HepG2 (cell line): ENCODE results near the gene CBFA2T2. TPM values are rescaled to one million over a fixed set of nuclear protein-coding genes. Genes with fewer than 3 reads are reported as not detected.

Source experiments
- ATAC-seq: fragments of 200-7000 bp; cut with Tn5 transposase; 3 replicates; pipeline ENCODE4 v1.9.1; 2020; ENCODE audit warnings: mild to moderate bottlenecking, moderate library complexity
- BruUV-seq: library from RNA; stranded (reverse); fragments of 400-500 nt; replicated peaks from 2 replicates; lab custom pipeline; 2021; lab: Mats Ljungman, UMichigan
- CTCF ChIA-PET: fragments of 300-600 bp; formaldehyde crosslinking; extraction: SDS; loops from one replicate; lab custom pipeline; 2021; ENCODE audit warnings: low total read pairs, inconsistent platforms, low intra/inter-chr PET ratio; lab: Yijun Ruan, JAX
- POLR2A ChIA-PET: fragments of 350-600 bp; sonication (Branson Sonifier 250); formaldehyde crosslinking; loops from one replicate; lab custom pipeline; 2020; ENCODE audit warnings: antibody characterized with exemption, inconsistent platforms; lab: Yijun Ruan, JAX
- DNase-seq: peaks from one replicate; pipeline ENCODE4 v3.0.0-alpha.2; 2015; ENCODE audit warnings: low spot score
- FAIRE-seq: peaks from 3 replicates; lab custom pipeline; 2011; peaks lifted over from hg19 to GRCh38; lab: Jason Lieb, UNC
- H2AFZ ChIP-seq: one replicate; pipeline ENCODE4 v1.6.1; 2011; ENCODE audit warnings: low read length, inconsistent platforms
- H3K27ac ChIP-seq: fragments of 300-600 bp; 3 replicates; pipeline ENCODE4 v1.8.0; 2011; ENCODE audit warnings: mixed run types, mild to moderate bottlenecking, mixed read lengths, low read length, inconsistent platforms; ENCODE audit not compliant: insufficient read depth; ENCODE audit errors: extremely low read length
- H3K27me3 ChIP-seq, 2 experiments: fragments of 200-600 bp in 1 of 2; 2 replicates in 1 of 2; 3 replicates in 1 of 2; pipeline versions ENCODE4 v1.6.0 to v1.8.0; 2011; ENCODE audit warnings: low read length in 2 of 2, mild to moderate bottlenecking in 2 of 2, moderate library complexity in 2 of 2, inconsistent platforms in 1 of 2; ENCODE audit not compliant: insufficient read depth in 2 of 2, control insufficient read depth in 1 of 2
- H3K36me3 ChIP-seq, 2 experiments: fragments of 200-600 bp in 1 of 2; replicated peaks in 1 of 2; 2 replicates in 1 of 2; 3 replicates in 1 of 2; pipeline versions ENCODE4 v1.5.1 to v1.8.0; 2011; ENCODE audit warnings: low read length in 2 of 2, inconsistent platforms in 1 of 2; ENCODE audit not compliant: insufficient read depth in 2 of 2, control insufficient read depth in 1 of 2
- H3K4me1 ChIP-seq: 2 replicates; pipeline ENCODE4 v1.5.1; 2012; ENCODE audit warnings: low read length, inconsistent platforms; ENCODE audit not compliant: insufficient read depth
- H3K4me2 ChIP-seq: 2 replicates; pipeline ENCODE4 v1.6.0; 2011; ENCODE audit warnings: low read depth, low read length, inconsistent platforms
- H3K4me3 ChIP-seq, 3 experiments: fragments of 200-600 bp in 1 of 3; sonication (generic), shearing (Covaris generic) in 1 of 3; replicated peaks in 1 of 3; 2 replicates each; pipeline ENCODE4 v1.5.1; 2011 to 2016; ENCODE audit warnings: low read length in 3 of 3, inconsistent platforms in 2 of 3, low read depth in 2 of 3, mild to moderate bottlenecking in 2 of 3, control low read depth in 1 of 3, mixed read lengths in 1 of 3; ENCODE audit not compliant: insufficient read depth in 1 of 3
- H3K79me2 ChIP-seq: one replicate; pipeline ENCODE4 v1.6.1; 2011; ENCODE audit warnings: low read length, inconsistent platforms; ENCODE audit not compliant: insufficient read depth
- H3K9ac ChIP-seq: 2 replicates; pipeline ENCODE4 v1.6.0; 2011; ENCODE audit warnings: mild to moderate bottlenecking, low read depth, low read length, inconsistent platforms; ENCODE audit not compliant: insufficient read depth
- H3K9me3 ChIP-seq: 2 replicates; pipeline ENCODE4 v1.5.1; 2012; ENCODE audit warnings: mild to moderate bottlenecking, low read length
- H4K20me1 ChIP-seq: 2 replicates; pipeline ENCODE4 v1.6.0; 2011; ENCODE audit warnings: inconsistent platforms, mild to moderate bottlenecking, low read length, moderate library complexity; ENCODE audit not compliant: insufficient read depth
- ARID4A ChIP-seq: sonication (generic); formaldehyde crosslinking; IDR thresholded peaks from 2 replicates; pipeline ENCODE4 v1.5.0; 2020; ENCODE audit warnings: mild to moderate bottlenecking, missing genetic modification reagents, borderline replicate concordance
- ATF7 ChIP-seq, 2 experiments: fragments of 450-650 bp in 1 of 2; sonication (generic) in 1 of 2; formaldehyde crosslinking in 1 of 2; IDR thresholded peaks; 2 replicates each; pipeline versions ENCODE4 v1.4.0 to v1.6.1; 2016 to 2020; ENCODE audit warnings: antibody characterized with exemption in 1 of 2, mild to moderate bottlenecking in 1 of 2, missing genetic modification reagents in 1 of 2
- ATRX ChIP-seq: sonication (generic); formaldehyde crosslinking; IDR thresholded peaks from 2 replicates; pipeline ENCODE4 v1.4.0; 2020; ENCODE audit warnings: missing genetic modification reagents, borderline replicate concordance
- MAFK ChIP-seq, 2 experiments: IDR thresholded peaks in 1 of 2; conservative IDR thresholded peaks in 1 of 2; 2 replicates each; pipeline ENCODE4 v1.6.1; 2011; ENCODE audit warnings: improper control_type of control experiment in 2 of 2, low read length in 2 of 2
- NRL ChIP-seq: sonication (generic); formaldehyde crosslinking; IDR thresholded peaks from 2 replicates; pipeline ENCODE4 v1.5.0; 2020; ENCODE audit warnings: missing genetic modification reagents, mild to moderate bottlenecking, moderate library complexity, borderline replicate concordance
- SOX6 ChIP-seq, 2 experiments: fragments of 450-650 bp in 1 of 2; sonication (generic) in 1 of 2; formaldehyde crosslinking in 1 of 2; IDR thresholded peaks; 2 replicates each; pipeline versions ENCODE4 v1.4.0 to v1.6.1; 2017 to 2020; ENCODE audit warnings: antibody characterized with exemption in 1 of 2, mild to moderate bottlenecking in 1 of 2, missing genetic modification reagents in 1 of 2
- TRIM22 ChIP-seq: fragments of 450-650 bp; IDR thresholded peaks from 2 replicates; pipeline ENCODE4 v1.6.1; 2017
- TSC22D2 ChIP-seq: sonication (generic); formaldehyde crosslinking; IDR thresholded peaks from 2 replicates; pipeline ENCODE4 v1.5.1; 2020; ENCODE audit warnings: missing genetic modification reagents, mild to moderate bottlenecking, borderline replicate concordance
- ZFP36L1 ChIP-seq: sonication (generic); formaldehyde crosslinking; IDR thresholded peaks from 2 replicates; pipeline ENCODE4 v1.8.0; 2022; ENCODE audit warnings: mild to moderate bottlenecking, missing genetic modification reagents, moderate library complexity
- ZNF274 ChIP-seq: sonication (generic); formaldehyde crosslinking; IDR thresholded peaks from 2 replicates; pipeline ENCODE4 v1.5.1; 2020; ENCODE audit warnings: mild to moderate bottlenecking, missing genetic modification reagents
- ZNF337 ChIP-seq: sonication (generic); formaldehyde crosslinking; IDR thresholded peaks from 2 replicates; pipeline ENCODE4 v1.5.1; 2020; ENCODE audit warnings: missing genetic modification reagents, low read depth, mild to moderate bottlenecking, borderline replicate concordance
- ZNF75D ChIP-seq: sonication (generic); formaldehyde crosslinking; IDR thresholded peaks from 2 replicates; pipeline ENCODE4 v1.8.1; 2023; ENCODE audit warnings: missing genetic modification reagents, mild to moderate bottlenecking, borderline replicate concordance
- ZNF768 ChIP-seq: sonication (generic); formaldehyde crosslinking; IDR thresholded peaks from 2 replicates; pipeline ENCODE4 v1.4.0; 2020; ENCODE audit warnings: missing genetic modification reagents
- WGBS: methylation state at CpG from one replicate; pipeline ENCODE4 v1.1.6; 2017; ENCODE audit warnings: low lambda C conversion rate; 5-methylcytosine and 5-hydroxymethylcytosine counted together
- in situ Hi-C: cut with HindIII; loops from 2 replicates; pipeline ENCODE4 v1.10.0; 2017; ENCODE audit warnings: low pct_unique_long_range_greater_than_20kb; ENCODE audit not compliant: extremely low pct_ligation_motif_present
- intact Hi-C: fragments of 100-400 bp; cut with micrococcal nuclease; formaldehyde crosslinking; loops from one replicate; pipeline ENCODE4 v1.10.0; 2022; ENCODE audit not compliant: unreplicated experiment
- polyA plus RNA-seq, 8 experiments: library from polyadenylated mRNA; depleted of rRNA in 3 of 8; stranded (reverse) in 7 of 8; unstranded in 1 of 8; fragments of >200 nt; fragmentation: Illumina TruSeq in 4 of 8; extraction: Trizol in 4 of 8; gene quantifications; 2 replicates each; pipeline versions ENCODE4 v1.2.1 to v1.2.3, GENCODE V29; 2011 to 2016; ENCODE audit warnings: low read depth in 4 of 8, missing spikeins in 1 of 8, mixed read lengths in 1 of 8; ENCODE audit not compliant: insufficient read depth in 1 of 8
- total RNA-seq, 5 experiments: library from RNA; depleted of rRNA; stranded (reverse); fragments of >200 nt; fragmentation: Illumina TruSeq; extraction: Trizol; gene quantifications; 2 replicates each; pipeline ENCODE4 v1.2.3, GENCODE V29; 2016; ENCODE audit warnings: low read depth in 1 of 5

The CBFA2T2 gene
- total and polyA plus RNA-seq, 2 of the 13 experiments (the other 11 are each of a cell fraction or from before 2014, with no cell fraction given): 6.3 to 21.2 TPM

GRCh38 chr20:33677991-33678702 is 188.3 kb downstream of the CBFA2T2 start (continued):
- peak; percentile 25 to 53; a peak in 2 of 4 replicates for TF ChIP-seq MAFK (conservative IDR thresholded peaks at IDR 0.05 in 1 of 2, IDR thresholded peaks at IDR 0.05 in 1 of 2; ENCODE audit: low read length in 2 of 2)
- no peak for TF ChIP-seq ZNF274 (CRISPR knock-in tag)
- no peak for TF ChIP-seq ZNF75D (CRISPR knock-in tag)
- peak; percentile 33; the same call in 1 of the 2 replicates for TF ChIP-seq ZNF768 (CRISPR knock-in tag)
- no peak for TF ChIP-seq SOX6 (IDR thresholded peaks at IDR 0.05)
- no peak for TF ChIP-seq SOX6 (CRISPR knock-in tag; IDR thresholded peaks at IDR 0.05)
- no peak for TF ChIP-seq ATRX (CRISPR knock-in tag)

GRCh38 chr20:33679758-33680485 is 190.0 kb downstream of the CBFA2T2 start:
- POLR2A ChIA-PET: interaction anchor here (1.3 kb wide), 1 partner anchor 16 kb away, joined by 7 read pairs; no protein-coding TSS in a partner anchor
- TF ChIP-seq ATF7 (IDR thresholded peaks at IDR 0.05) (peak; percentile 84), ATF7 (CRISPR knock-in tag; IDR thresholded peaks at IDR 0.05) (no peak), TRIM22 (no peak), ZNF337 (no peak), NRL (no peak), ARID4A (CRISPR knock-in tag) (no peak), ZFP36L1 (CRISPR knock-in tag) (no peak), TSC22D2 (CRISPR knock-in tag) (no peak)

More at GRCh38 chr20:33679758-33680485, 190.0 kb downstream of the CBFA2T2 start:
- Histone ChIP-seq H3K27me3 (no peaks in the 10 kb centered on the region), H3K4me1 (peaks cover 24% of the 10 kb centered on the region), H3K36me3 (peaks cover 9 to 28% of the 10 kb centered on the region in 2 experiments; a peak in 4 of 5 replicates), H3K4me2 (no peak overlapping the region), H2AFZ (no peak overlapping the region), H3K9me3 (no peaks in the 10 kb centered on the region), H3K4me3 (no peak overlapping the region), H3K9ac (no peak overlapping the region), H4K20me1 (no peaks in the 10 kb centered on the region), H3K79me2 (peaks cover 14% of the 10 kb centered on the region), H3K27ac (no peak overlapping the region)
- WGBS: 95% methylated on average over 18 of the region's 20 CpGs
- no TSS peak for BruUV-seq
- ATAC-seq (no peak), DNase-seq (no peak), FAIRE-seq (no peak)
- CTCF ChIA-PET: no interaction called here
- intact Hi-C loops: no loop called here
- in situ Hi-C loops: no loop called here
